ENCODE results near the gene DDRGK1.

DNA sequence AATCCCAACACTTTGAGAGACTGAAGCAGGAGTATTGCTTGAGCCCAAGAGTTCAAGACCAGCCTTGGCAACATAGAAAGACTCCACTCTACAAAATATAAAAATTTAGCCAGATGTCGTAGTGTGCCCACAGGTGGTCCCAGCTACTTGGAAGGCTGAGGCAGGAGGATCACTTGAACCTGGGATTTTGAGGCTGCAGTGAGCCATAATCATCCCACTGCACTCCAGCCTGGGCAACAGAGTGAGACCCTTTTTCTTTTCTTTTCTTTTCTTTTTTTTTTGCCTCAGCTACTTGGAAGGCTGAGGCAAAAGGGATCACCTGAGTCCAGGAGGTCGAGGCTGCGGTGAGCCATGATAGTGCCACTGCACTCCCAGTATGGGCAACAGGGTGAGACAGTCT lies 62.7 kb downstream of the DDRGK1 start:
- TF ChIP-seq, protein P1, sequence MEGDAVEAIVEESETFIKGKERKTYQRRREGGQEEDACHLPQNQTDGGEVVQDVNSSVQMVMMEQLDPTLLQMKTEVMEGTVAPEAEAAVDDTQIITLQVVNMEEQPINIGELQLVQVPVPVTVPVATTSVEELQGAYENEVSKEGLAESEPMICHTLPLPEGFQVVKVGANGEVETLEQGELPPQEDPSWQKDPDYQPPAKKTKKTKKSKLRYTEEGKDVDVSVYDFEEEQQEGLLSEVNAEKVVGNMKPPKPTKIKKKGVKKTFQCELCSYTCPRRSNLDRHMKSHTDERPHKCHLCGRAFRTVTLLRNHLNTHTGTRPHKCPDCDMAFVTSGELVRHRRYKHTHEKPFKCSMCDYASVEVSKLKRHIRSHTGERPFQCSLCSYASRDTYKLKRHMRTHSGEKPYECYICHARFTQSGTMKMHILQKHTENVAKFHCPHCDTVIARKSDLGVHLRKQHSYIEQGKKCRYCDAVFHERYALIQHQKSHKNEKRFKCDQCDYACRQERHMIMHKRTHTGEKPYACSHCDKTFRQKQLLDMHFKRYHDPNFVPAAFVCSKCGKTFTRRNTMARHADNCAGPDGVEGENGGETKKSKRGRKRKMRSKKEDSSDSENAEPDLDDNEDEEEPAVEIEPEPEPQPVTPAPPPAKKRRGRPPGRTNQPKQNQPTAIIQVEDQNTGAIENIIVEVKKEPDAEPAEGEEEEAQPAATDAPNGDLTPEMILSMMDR (IDR thresholded peaks at IDR 0.05), result no peak
- no peak for TF ChIP-seq POLR2A (IDR thresholded peaks at IDR 0.05)
- TF ChIP-seq EP300 (IDR thresholded peaks at IDR 0.05), result no peak
- TF ChIP-seq POLR2AphosphoS5 (IDR thresholded peaks at IDR 0.05), result no peak
